ENCODE measurements around the gene UBE2O. TPM values are rescaled to one million over a fixed set of nuclear protein-coding genes. Genes with fewer than 3 reads are reported as not detected.

Gene UBE2O
- total RNA-seq, 2 donors from 2014 or later, result 45.4 to 46.5 TPM

- H3K27ac Mint-ChIP-seq, result no peak overlapping the region
- TF ChIP-seq CTCF (conservative IDR thresholded peaks at IDR 0.05), result no peak
- H3K36me3 Mint-ChIP-seq (ENCODE audit: low read depth), result peaks cover 14% of the 10 kb centered on the region
- no peaks in the 10 kb centered on the region for H3K27me3 ChIP-seq (ENCODE audit: control insufficient read depth, insufficient read depth, low read length, poor library complexity, severe bottlenecking)
- H3K4me1 ChIP-seq (ENCODE audit: control insufficient read depth, insufficient read depth, low read length), result no peaks in the 10 kb centered on the region
- no peak overlapping the region for H3K9ac ChIP-seq (ENCODE audit: extremely low read depth, low read length, poor library complexity, severe bottlenecking)
- H3K27ac ChIP-seq (ENCODE audit: low read depth, low read length), result no peak overlapping the region
- no peaks in the 10 kb centered on the region for H3K27me3 Mint-ChIP-seq (ENCODE audit: insufficient read depth)
- H3K4me3 ChIP-seq (ENCODE audit: low read length), result no peak overlapping the region
- H3K4me3 Mint-ChIP-seq, result no peak overlapping the region
- no peaks in the 10 kb centered on the region for H3K9me3 ChIP-seq (ENCODE audit: control insufficient read depth, low read length)
- 93 to 95% methylated on average over 12 to 15 of the region's 15 CpGs for WGBS, 2 experiments (ENCODE audit: insufficient coverage in 1 of 2, insufficient read length in 1 of 2)
- no peaks in the 10 kb centered on the region for H3K36me3 ChIP-seq (ENCODE audit: control insufficient read depth, insufficient read depth, low read length)
- DNase-seq, result no peak
- H3K9me3 Mint-ChIP-seq, result no peaks in the 10 kb centered on the region
- no peaks in the 10 kb centered on the region for H3K4me1 Mint-ChIP-seq
Observed at GRCh38 chr17:76477576-76477975, 24.6 kb upstream of the UBE2O start.

GRCh38 chr17:76476736-76477135 is 23.8 kb upstream of the UBE2O start:
- no peak for TF ChIP-seq CTCF (conservative IDR thresholded peaks at IDR 0.05)
- H3K9ac ChIP-seq (ENCODE audit: extremely low read depth, low read length, poor library complexity, severe bottlenecking), result no peak overlapping the region
- Mint-ChIP-seq H3K27me3 (ENCODE audit: insufficient read depth) (no peaks in the 10 kb centered on the region), H3K4me1 (no peaks in the 10 kb centered on the region), H3K4me3 (no peak overlapping the region), H3K27ac (no peak overlapping the region), H3K36me3 (ENCODE audit: low read depth) (peaks cover 14% of the 10 kb centered on the region), H3K9me3 (no peaks in the 10 kb centered on the region)
- no peak overlapping the region for H3K27ac ChIP-seq (ENCODE audit: low read depth, low read length)
- no peaks in the 10 kb centered on the region for H3K9me3 ChIP-seq (ENCODE audit: control insufficient read depth, low read length)
- H3K4me1 ChIP-seq (ENCODE audit: control insufficient read depth, insufficient read depth, low read length), result no peaks in the 10 kb centered on the region
- no peaks in the 10 kb centered on the region for H3K27me3 ChIP-seq (ENCODE audit: control insufficient read depth, insufficient read depth, low read length, poor library complexity, severe bottlenecking)
- no peak overlapping the region for H3K4me3 ChIP-seq (ENCODE audit: low read length)
- no peaks in the 10 kb centered on the region for H3K36me3 ChIP-seq (ENCODE audit: control insufficient read depth, insufficient read depth, low read length)
- no peak for DNase-seq
- WGBS, 2 experiments (ENCODE audit: insufficient coverage in 1 of 2, insufficient read length in 1 of 2), result 95 to 98% methylated on average over 12 to 20 of the region's 20 CpGs

- Mint-ChIP-seq H3K36me3 (ENCODE audit: low read depth) (peaks cover 11% of the 10 kb centered on the region), H3K9me3 (no peaks in the 10 kb centered on the region), H3K4me1 (no peaks in the 10 kb centered on the region), H3K4me3 (no peak overlapping the region), H3K27me3 (ENCODE audit: insufficient read depth) (no peaks in the 10 kb centered on the region), H3K27ac (no peak overlapping the region)
- Histone ChIP-seq H3K9ac (ENCODE audit: extremely low read depth, low read length, poor library complexity, severe bottlenecking) (no peak overlapping the region), H3K27ac (ENCODE audit: low read depth, low read length) (no peak overlapping the region), H3K36me3 (ENCODE audit: control insufficient read depth, insufficient read depth, low read length) (no peaks in the 10 kb centered on the region), H3K9me3 (ENCODE audit: control insufficient read depth, low read length) (no peaks in the 10 kb centered on the region), H3K4me1 (ENCODE audit: control insufficient read depth, insufficient read depth, low read length) (no peaks in the 10 kb centered on the region), H3K27me3 (ENCODE audit: control insufficient read depth, insufficient read depth, low read length, poor library complexity, severe bottlenecking) (no peaks in the 10 kb centered on the region), H3K4me3 (ENCODE audit: low read length) (no peak overlapping the region)
- TF ChIP-seq CTCF (conservative IDR thresholded peaks at IDR 0.05), result no peak
- 93 to 98% methylated on average over 5 to 6 of the region's 6 CpGs for whole genome bisulfite sequencing, 2 experiments (ENCODE audit: insufficient coverage in 1 of 2, insufficient read length in 1 of 2)
- DNase-seq, result no peak
Observed at GRCh38 chr17:76475302-76475701, 22.4 kb upstream of the UBE2O start.

Measured in endodermal cell (in vitro differentiated cells).